ENCODE measurements around the gene GDPGP1. TPM values are rescaled to one million over a fixed set of nuclear protein-coding genes. Genes with fewer than 3 reads are reported as not detected.

GDPGP1 gene
- polyA plus RNA-seq, 2 of the 4 experiments (the other 2 are of a cell fraction) = 4.4 to 5.7 TPM

DNA sequence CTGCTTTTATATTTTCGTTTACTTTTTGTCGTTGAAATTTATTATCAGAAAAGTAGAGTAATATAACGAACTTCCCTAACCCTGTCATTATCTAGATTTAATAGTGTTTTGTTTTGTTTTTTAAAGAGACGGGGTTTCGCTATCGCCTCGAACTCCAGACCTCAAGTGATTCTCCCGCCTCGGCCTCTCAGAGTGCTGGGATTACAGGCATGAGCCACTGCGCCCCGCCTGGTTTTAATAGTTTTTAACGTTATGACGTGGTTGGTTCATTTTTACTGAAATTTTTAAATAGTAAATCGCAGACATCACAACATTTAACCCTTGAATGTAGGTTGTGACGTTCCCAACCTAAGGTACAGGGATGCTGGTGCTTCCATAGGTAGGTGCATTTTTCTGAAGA is 32.5 kb downstream of the GDPGP1 start:
- DNase-seq (ENCODE audit: low read depth in 1 of 2, low spot score in 1 of 2) (no peak), FAIRE-seq (no peak), ATAC-seq (no peak)
- Histone ChIP-seq H3K9me3 (no peaks in the 10 kb centered on the region), H3K4me2 (peak overlapping the region; percentile 88), H3K27ac (peak overlapping the region; percentile 86 to 97), H3K4me3 (peak overlapping the region; percentile 77), H3K4me1 (peaks cover 37% of the 10 kb centered on the region)
- 25% methylated on average over 15 of the region's 15 CpGs for WGBS (ENCODE audit: missing lambda C conversion rate)
- CTCF ChIA-PET = interaction anchor here (0.8 to 2.3 kb wide), 4 partner anchors 20 to 45 kb away, joined by 3 to 8 read pairs (median 4); no protein-coding TSS in a partner anchor
- POLR2A ChIA-PET = interaction anchor here (0.9 to 1.3 kb wide), 5 partner anchors 9 to 65 kb away, joined by 3 to 20 read pairs (median 4); partner anchors contain the start of gene TTLL13
- no peak for TF ChIP-seq CBX2 (IDR thresholded peaks at IDR 0.05; ENCODE audit: borderline replicate concordance, low read depth)
- TF ChIP-seq KDM1A (IDR thresholded peaks at IDR 0.05; ENCODE audit: low read depth) = no peak
- TF ChIP-seq, protein P1, sequence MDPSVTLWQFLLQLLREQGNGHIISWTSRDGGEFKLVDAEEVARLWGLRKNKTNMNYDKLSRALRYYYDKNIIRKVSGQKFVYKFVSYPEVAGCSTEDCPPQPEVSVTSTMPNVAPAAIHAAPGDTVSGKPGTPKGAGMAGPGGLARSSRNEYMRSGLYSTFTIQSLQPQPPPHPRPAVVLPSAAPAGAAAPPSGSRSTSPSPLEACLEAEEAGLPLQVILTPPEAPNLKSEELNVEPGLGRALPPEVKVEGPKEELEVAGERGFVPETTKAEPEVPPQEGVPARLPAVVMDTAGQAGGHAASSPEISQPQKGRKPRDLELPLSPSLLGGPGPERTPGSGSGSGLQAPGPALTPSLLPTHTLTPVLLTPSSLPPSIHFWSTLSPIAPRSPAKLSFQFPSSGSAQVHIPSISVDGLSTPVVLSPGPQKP (IDR thresholded peaks at IDR 0.05; ENCODE audit: low read depth, low read length) = no peak
- no peak for TF ChIP-seq EP300 (IDR thresholded peaks at IDR 0.05)
- TF ChIP-seq BHLHE40 (IDR thresholded peaks at IDR 0.05; ENCODE audit: low read depth, low read length) = no peak
- TF ChIP-seq EHF (CRISPR knock-in tag; IDR thresholded peaks at IDR 0.05) = no peak

DNA sequence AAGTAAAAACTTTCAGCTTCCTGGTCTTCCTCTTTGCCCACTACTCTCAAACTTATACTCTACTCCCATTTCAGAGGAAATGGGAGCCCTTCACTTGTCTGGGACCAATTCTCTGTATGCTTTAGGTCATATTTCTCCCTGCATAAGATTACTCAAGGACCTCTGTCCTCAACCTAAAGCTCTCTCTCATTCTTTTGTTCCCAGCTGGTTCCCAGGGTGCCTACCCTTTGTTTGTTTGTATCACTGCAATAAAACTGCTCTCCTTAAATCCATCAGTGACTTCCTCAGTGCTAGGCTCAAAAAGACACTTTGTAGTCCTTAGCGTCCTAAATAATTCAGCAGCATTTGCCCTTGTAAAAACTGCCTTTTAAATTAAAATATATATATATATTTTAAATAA is 34.4 kb downstream of the GDPGP1 start:
- peak overlapping the region; percentile 88 for H3K4me2 ChIP-seq
- ChIA-PET POLR2A (interaction anchor here (0.7 to 2.2 kb wide), 3 partner anchors 19 to 35 kb away, joined by 4 to 12 read pairs (median 5); partner anchors contain the start of genes CIB1, GDPGP1 and TTLL13), CTCF (interaction anchor here (0.9 to 2.3 kb wide), 5 partner anchors 13 to 35 kb away, joined by 3 to 8 read pairs (median 4); partner anchors contain the start of genes CIB1 and GDPGP1)
- H3K27ac ChIP-seq = no peak overlapping the region
- no peaks in the 10 kb centered on the region for H3K9me3 ChIP-seq
- TF ChIP-seq NR3C1 (IDR thresholded peaks at IDR 0.05) (no peak), MAZ (IDR thresholded peaks at IDR 0.05; ENCODE audit: borderline replicate concordance, low read depth, low read length) (no peak), CBX2 (IDR thresholded peaks at IDR 0.05; ENCODE audit: borderline replicate concordance, low read depth) (no peak), EHMT2 (IDR thresholded peaks at IDR 0.05; ENCODE audit: low read depth) (no peak), JUN (IDR thresholded peaks at IDR 0.05) (no peak)
- TF ChIP-seq, protein P2, sequence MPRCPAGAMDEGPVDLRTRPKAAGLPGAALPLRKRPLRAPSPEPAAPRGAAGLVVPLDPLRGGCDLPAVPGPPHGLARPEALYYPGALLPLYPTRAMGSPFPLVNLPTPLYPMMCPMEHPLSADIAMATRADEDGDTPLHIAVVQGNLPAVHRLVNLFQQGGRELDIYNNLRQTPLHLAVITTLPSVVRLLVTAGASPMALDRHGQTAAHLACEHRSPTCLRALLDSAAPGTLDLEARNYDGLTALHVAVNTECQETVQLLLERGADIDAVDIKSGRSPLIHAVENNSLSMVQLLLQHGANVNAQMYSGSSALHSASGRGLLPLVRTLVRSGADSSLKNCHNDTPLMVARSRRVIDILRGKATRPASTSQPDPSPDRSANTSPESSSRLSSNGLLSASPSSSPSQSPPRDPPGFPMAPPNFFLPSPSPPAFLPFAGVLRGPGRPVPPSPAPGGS (IDR thresholded peaks at IDR 0.05) = no peak
- WGBS (ENCODE audit: missing lambda C conversion rate) = 88% methylated on average over 1 of the region's 1 CpG
- no peak overlapping the region for H3K4me3 ChIP-seq
- peaks cover 31% of the 10 kb centered on the region for H3K4me1 ChIP-seq
- no peak for ATAC-seq
- DNase-seq (ENCODE audit: low read depth in 1 of 2, low spot score in 1 of 2) = no peak
- FAIRE-seq = no peak

DNA sequence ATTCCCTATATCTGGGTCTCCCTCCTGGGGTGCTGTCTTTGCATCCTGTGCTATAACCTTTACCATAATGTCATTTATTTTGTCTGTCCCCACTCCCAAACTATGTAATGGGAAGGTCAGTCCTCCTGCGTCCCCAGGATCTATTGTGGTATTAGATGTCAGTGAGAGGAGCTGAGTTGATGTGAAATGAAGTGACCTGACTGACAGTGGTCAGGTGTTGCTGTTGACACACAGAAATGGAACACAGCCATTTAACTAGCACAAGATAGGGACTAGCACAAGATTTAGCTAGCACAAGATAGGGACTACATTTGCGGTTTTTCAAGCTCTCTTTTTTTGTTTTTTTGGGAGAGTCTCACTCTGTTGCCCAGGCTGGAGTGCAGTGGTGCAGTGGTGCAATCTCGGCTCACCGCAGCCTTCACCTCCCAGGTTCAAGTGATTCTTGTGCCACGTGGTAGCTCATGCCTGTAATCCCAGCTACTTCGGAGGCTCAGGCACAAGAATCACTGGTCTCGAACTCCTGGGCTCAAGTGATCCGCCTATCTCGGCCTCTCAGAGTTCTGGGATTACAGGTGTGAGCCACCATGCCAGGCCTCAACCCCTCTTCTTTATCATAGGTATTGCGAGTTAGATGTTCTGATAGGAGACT is 36.6 kb downstream of the GDPGP1 start:
- ATAC-seq (no peak), DNase-seq (ENCODE audit: low read depth in 1 of 2, low spot score in 1 of 2) (no peak), FAIRE-seq (no peak)
- H3K4me2 ChIP-seq = no peak overlapping the region
- H3K4me3 ChIP-seq = no peak overlapping the region
- TF ChIP-seq SMC3 (IDR thresholded peaks at IDR 0.05) (no peak), EHF (CRISPR knock-in tag; IDR thresholded peaks at IDR 0.05) (no peak), ZNF302 (CRISPR knock-in tag; IDR thresholded peaks at IDR 0.05) (no peak), CHD4 (IDR thresholded peaks at IDR 0.05; ENCODE audit: borderline replicate concordance) (no peak), ZSCAN20 (CRISPR knock-in tag; IDR thresholded peaks at IDR 0.05) (no peak), CEBPB (IDR thresholded peaks at IDR 0.05) (no peak), JUNB (IDR thresholded peaks at IDR 0.05) (no peak), KDM5A (IDR thresholded peaks at IDR 0.05) (no peak), RARB (CRISPR knock-in tag; IDR thresholded peaks at IDR 0.05) (no peak), TFCP2L1 (CRISPR knock-in tag; IDR thresholded peaks at IDR 0.05) (no peak), CBX2 (IDR thresholded peaks at IDR 0.05; ENCODE audit: borderline replicate concordance, low read depth) (no peak)
- TF ChIP-seq, protein P3, sequence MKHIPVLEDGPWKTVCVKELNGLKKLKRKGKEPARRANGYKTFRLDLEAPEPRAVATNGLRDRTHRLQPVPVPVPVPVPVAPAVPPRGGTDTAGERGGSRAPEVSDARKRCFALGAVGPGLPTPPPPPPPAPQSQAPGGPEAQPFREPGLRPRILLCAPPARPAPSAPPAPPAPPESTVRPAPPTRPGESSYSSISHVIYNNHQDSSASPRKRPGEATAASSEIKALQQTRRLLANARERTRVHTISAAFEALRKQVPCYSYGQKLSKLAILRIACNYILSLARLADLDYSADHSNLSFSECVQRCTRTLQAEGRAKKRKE (CRISPR knock-in tag; IDR thresholded peaks at IDR 0.05; ENCODE audit: low read depth) = no peak
- TF ChIP-seq, protein P4, sequence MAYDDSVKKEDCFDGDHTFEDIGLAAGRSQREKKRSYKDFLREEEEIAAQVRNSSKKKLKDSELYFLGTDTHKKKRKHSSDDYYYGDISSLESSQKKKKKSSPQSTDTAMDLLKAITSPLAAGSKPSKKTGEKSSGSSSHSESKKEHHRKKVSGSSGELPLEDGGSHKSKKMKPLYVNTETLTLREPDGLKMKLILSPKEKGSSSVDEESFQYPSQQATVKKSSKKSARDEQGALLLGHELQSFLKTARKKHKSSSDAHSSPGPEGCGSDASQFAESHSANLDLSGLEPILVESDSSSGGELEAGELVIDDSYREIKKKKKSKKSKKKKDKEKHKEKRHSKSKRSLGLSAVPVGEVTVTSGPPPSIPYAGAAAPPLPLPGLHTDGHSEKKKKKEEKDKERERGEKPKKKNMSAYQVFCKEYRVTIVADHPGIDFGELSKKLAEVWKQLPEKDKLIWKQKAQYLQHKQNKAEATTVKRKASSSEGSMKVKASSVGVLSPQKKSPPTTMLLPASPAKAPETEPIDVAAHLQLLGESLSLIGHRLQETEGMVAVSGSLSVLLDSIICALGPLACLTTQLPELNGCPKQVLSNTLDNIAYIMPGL (CRISPR knock-in tag; IDR thresholded peaks at IDR 0.05; ENCODE audit: borderline replicate concordance) = no peak
- TF ChIP-seq, protein P5, sequence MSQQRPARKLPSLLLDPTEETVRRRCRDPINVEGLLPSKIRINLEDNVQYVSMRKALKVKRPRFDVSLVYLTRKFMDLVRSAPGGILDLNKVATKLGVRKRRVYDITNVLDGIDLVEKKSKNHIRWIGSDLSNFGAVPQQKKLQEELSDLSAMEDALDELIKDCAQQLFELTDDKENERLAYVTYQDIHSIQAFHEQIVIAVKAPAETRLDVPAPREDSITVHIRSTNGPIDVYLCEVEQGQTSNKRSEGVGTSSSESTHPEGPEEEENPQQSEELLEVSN (IDR thresholded peaks at IDR 0.05; ENCODE audit: borderline replicate concordance, low read depth) = no peak
- H3K9me3 ChIP-seq = no peaks in the 10 kb centered on the region
- peaks cover 27% of the 10 kb centered on the region for H3K4me1 ChIP-seq
- POLR2A ChIA-PET = no interaction called here
- WGBS (ENCODE audit: missing lambda C conversion rate) = 87% methylated on average over 10 of the region's 10 CpGs
- CTCF ChIA-PET = interaction anchor here (0.5 to 2.7 kb wide), 10 partner anchors 9 to 212 kb away, joined by 3 to 12 read pairs (median 3); no protein-coding TSS in a partner anchor
- H3K27ac ChIP-seq = no peak overlapping the region
